SHP77 treated with DMSO at 0.1 percent for 48 hours (cell line): ENCODE data around the gene HOGA1.
"Not testable (repeated sequence)": the region's sequence is repeated elsewhere in the genome, so short reads cannot be mapped to it uniquely, and the experiment has no call there.

Experiments used
- DNase-seq: peaks from one replicate; lab custom pipeline; 2025; lab: John Stamatoyannopoulos, UW

The HOGA1 gene

DNA sequence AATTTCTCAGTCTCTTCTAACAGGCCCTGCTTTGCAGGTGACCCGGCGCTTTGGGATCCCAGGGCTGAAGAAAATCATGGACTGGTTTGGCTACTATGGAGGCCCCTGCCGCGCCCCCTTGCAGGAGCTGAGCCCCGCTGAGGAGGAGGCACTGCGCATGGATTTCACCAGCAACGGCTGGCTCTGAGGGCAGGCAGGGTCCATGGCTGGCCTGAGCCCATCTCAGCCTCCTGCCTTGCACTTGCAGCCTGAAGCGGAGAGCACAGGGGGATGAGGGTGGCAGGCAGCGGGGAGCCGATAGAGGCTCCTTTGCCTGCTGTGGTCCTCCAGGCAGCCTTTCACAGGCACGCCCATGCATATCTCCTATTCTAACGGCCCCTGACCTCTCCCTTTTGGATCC is 27.3 kb downstream of the HOGA1 start:
- no peak for DNase-seq

DNA sequence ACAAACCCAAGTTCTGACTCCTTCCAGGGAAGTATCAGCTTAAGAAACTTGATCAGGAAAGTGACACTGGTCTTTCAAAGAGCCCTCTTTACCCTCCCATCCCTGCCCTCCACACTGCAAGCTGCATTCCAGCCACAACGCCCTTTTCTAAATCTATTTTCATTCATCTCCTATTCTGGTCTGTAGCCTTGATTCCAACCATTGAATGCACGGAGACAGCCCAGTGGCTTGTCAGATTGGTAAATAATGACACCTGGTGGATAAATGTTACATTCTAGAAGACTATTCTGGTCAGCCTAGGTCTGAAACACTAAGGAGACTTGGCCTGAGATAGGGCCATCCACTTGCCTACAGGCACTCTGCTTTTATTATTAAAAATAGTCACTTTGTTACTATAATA is 28.2 kb downstream of the HOGA1 start:
- DNase-seq: peak; percentile 14

DNA sequence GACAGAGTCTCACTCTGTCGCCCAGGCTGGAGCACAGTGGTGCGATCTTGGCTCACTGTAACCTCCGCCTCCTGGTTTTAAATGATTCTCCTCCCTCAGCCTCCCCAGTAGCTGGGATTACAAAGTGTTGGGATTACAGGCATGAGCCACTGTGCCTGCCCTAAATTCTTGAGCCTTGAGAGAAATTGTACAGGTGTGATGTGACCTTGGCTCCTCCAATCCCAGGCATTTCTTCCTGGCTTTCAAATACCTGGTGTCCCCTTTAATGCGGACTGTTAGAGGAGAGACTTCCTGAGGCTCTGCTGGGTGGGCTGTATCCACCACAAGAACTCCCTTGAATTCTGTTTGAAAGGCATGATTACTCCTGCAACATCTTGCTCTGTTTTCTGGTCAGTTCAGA is 34.1 kb downstream of the HOGA1 start:
- no peak for DNase-seq

DNA sequence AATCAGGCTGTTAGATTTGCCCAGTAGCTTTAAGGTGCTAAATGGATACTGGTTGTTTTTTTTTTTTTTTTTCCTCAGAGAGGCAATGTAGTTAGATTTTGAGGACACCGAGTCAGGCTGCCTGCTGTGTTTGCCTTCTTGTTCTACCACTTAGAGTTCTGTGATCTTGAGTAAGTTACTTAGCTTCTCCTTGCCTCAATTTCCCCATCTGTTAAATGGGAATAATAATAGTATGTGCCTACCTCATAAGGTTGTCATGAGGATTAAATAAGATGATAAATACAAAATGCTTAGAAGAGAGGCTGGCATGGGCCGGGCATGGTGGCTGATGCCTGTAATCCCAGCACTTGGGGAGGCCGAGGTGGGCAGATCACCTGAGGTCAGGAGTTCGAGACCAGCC is 34.5 kb downstream of the HOGA1 start:
- no peak for DNase-seq

DNA sequence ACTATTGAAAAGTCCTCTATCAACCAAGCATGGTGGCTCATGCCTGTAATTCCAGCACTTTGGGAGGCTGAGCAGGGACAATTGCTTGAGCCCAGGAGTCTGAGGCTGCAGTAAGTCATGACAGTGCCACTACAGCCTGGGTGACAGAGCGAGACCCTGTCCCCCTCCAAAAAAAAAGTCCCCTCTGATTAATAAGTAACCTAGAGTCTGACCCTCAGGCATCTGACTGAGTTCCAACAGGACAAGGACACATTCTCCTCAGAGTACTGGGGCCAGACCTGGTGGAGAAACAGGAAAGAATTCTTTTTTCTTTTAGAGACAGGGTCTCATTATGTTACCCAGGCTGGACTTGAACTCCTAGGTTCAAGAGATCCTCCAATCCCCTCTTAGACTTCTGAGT is 39.1 kb downstream of the HOGA1 start:
- no peak for DNase-seq

DNA sequence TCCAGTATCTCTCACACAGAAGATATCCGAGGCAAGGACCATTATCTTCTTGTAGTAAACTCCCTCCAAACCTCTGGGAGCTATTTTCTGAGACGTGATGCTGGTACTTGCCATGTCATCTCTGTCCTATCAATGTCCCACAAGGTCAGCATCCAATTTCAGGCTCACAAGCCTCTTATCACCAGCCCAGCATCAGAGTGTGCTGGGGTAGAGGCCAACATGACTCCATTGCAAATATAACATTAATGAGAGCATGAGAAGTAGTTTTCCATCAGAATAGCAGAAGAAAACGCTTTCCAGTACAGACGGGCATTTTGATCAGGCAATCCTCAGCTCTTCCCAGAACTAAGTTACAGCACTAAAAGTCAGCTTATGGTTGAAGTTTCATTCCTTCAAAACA is 43.5 kb downstream of the HOGA1 start:
- no peak for DNase-seq

DNA sequence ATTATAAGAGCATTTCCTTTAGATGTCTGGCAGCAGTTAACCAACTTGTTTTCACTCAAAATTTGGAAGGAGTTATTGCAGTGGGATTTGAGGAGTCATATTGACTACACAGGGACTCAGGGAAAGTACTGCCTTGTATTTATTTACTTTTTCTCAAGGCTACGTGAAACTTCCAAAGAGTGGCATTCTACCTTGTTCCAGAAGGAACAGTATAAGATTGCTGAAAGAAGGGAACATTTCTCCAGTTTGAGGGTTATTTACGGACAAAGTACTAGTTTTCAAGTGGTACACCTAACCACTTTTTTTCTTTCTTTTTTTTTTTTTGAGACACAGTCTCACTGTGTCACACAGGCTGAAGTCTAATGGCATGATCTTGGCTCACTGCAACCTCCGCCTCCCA is 44.0 kb downstream of the HOGA1 start:
- no peak for DNase-seq

DNA sequence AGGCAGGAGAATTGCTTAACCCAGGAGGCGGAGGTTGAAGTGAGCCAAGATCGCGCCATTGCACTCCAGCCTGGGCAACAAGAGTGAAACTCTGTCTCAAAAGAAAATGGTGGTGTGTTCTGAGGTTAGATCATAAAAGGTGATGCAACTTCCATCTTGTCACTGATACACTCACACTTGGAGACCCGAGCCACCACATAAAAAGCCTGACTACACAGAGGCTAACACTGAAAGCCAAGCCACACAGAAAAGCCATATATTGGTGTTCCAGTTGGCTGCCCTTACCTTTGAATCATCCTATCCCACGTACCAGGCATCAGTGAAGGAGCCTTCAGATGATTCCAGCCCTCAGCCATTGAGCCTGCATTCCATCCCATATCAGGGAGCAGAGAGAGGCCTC is 45.1 kb downstream of the HOGA1 start:
- no peak for DNase-seq

DNA sequence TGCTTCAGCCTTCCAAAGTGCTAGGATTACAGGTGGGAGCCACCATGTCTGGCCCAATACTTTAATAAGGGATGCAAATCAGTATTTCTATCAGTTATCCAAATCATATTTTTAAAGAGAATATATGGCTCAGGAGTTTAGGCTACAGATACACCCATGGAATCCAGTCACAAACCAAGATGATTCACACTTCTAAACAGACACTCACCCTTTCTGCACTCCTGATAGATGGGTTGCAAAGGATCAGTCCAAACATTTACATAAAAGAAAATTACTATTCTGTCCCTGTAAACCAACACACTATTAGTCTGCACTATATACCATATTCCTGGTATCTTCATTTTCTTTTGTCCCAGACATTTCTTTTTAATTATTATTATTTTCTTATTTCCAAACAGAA is 46.9 kb downstream of the HOGA1 start:
- DNase-seq: no peak

DNA sequence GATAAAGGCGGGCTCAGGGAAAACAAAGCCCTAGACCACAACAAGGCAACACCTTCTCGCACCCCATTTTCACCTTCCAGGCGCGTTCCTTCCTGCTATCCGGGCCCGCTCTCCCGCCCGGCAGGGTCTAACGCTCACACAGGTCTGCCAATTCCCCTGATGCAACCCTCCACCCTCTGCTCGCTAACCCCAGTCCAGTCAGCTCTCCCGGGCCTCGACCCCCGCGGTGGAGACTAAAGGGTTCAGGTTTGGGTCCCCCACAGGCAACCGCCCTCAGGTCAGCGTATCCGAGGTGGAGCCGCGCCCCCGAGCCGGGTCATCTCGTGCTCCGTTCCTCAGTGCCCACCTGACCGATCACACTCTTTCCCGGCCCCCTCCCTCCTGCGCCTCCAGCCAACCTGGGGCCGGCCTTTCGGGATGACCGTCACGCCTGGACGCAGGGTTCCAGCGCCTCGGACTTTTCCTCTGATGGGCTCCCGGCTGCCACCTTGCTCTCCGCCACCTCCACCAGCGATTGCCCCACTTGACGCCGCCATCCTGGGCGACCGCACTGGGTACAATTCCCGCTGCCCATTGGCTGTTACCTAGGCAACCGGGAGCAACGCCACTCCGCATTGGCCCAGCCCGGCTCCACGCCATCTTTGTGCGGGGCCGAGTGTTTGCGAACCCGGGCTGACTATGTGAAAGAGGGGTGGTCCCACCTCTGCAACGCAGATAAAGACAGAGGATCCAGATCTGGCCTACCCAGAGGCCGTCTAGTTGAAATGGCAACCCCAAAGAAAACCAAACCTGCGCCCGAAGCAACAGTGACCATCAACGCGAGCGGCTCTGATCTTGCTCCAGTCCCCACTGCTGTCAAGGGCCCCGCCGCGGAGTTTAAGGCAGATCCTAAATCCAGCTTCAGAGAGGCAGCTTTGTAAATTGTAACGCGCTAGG is 49.0 kb downstream of the HOGA1 start, which contains the start of gene MORN4:
TSS of gene MORN4 (minus strand) at position 552 of the 936 bp plus-strand sequence. CDS start 13,847 bp downstream, outside the sequence.
- DNase-seq: peak; percentile 83

DNA sequence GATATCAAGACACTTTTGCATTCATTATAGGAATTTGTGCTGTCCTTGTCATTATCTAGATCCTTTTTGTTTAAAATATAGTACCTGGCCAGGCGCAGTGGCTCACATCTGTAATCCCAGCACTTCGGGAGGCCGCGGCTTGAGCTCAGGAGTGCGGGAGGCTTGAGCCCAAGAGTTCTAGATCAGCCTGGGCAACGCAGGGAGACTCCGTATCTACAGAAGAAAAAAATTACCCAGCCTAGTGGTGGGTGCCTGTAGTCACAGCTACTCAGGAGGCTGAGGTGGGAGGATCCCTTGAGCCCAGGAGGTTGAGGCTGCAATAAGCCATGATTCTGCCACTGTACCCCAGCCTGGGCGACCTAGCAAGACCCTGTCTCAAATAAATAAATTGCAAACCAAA is 49.7 kb downstream of the HOGA1 start:
- DNase-seq: peak; percentile 38

DNA sequence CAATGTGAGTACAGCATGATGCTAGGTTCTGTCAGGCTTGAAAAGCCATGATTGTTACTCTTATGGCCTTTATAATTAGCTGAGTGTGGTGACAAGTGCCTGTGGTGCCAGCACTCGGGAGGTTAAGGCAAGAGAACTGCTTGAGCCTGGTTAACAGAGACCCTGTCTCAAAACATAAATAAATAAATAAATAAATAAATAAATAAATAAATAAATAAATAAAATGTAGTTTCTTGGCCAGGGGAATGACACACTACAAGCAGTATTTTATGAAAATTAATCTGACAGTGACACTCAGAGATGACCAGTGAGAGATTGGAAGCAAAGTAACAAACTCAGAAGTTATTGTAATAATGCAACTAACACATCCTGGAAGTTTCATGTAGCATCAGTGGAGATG is 51.4 kb downstream of the HOGA1 start:
- DNase-seq: no peak

DNA sequence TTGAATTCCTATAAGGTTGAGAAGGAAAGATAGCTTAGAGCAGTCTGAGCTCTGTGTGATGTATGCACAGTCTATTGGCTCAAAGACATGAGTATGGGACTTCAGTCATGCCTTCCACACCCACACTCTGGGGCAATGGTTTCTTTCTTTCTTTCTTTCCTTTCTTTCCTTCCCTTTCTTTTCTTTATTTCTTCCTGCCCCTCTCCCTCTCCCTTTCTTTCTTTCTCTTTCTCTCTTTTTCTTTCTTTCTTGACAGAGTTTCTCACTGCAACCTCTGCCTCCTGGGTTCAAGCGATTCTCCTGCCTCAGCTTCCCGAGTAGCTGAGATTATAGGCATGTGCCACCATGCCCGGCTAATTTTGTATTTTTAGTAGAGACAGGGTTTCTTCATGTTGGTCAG is 54.9 kb downstream of the HOGA1 start:
- not testable (repeated sequence) for DNase-seq

DNA sequence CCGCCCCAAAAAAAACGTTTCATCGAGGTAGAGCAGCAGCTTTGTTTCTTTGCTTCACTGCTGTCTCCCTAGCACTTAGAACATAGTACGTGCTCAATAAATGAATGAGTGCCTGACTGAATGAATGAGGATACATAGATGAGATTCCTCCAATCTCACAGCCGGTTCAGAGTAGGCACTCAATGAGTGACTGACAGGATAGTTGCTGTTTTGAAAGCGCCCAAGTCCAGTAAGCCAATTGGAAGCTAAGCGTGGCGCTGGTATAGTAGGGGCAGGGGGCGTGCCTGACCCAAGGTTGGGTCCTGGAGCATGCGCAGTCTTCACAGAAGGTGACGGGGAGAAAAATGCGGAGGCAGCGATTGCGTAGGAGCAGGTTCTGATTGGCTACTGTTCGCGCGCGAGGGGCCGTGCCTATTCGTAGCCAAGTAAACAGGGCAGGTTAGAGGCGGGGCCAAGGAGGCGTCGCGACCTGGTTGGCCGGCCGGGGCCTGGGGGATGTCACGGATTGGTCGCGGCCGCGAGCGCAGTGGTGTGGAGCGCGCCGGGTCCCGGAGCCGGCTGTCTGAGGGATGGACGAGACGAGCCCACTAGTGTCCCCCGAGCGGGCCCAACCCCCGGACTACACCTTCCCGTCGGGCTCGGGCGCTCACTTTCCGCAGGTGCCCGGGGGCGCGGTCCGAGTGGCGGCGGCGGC is 56.1 kb downstream of the HOGA1 start, which contains the start of gene PI4K2A:
TSS of gene PI4K2A (plus strand) at position 498 of the 694 bp plus-strand sequence. CDS start at position 570, 72 bp downstream.
- DNase-seq: peak; percentile 98

DNA sequence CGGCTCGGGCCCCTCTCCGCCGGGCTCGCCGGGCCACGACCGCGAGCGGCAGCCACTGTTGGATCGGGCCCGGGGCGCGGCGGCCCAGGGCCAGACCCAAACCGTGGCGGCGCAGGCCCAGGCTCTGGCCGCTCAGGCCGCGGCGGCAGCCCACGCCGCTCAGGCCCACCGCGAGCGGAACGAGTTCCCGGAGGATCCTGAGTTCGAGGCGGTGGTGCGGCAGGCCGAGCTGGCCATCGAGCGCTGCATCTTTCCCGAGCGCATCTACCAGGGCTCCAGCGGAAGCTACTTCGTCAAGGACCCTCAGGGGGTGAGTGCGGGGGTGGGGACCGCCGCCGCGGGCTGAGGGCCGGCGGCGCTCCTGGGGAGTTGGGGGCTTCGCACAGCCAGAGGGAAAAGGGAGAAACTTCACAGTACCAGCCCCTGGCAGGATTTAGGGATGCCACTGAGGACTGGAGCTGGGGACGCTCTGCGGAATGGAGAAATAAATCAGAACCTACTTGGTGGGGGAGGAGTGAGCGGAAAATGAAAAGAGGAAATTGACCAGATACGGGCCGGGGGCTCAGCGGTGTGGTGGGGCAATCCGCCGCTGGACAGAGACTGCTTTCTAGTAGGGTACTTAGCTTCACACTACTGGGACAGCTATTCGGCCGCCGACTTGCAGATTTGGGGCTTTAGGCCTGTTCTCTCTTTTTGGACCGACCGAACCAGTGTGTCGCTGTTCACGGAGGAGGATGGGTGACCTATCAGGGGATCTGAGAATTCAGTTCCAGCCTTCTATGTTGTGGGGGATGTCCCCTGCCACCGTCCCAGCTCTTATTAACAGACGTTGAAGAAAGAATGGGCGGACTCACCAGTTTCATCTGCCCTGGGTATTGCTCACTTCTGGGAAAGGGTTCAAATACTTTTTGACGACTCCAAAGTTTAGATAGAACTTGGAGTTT is 57.0 kb downstream of the HOGA1 start:
- DNase-seq: no peak

DNA sequence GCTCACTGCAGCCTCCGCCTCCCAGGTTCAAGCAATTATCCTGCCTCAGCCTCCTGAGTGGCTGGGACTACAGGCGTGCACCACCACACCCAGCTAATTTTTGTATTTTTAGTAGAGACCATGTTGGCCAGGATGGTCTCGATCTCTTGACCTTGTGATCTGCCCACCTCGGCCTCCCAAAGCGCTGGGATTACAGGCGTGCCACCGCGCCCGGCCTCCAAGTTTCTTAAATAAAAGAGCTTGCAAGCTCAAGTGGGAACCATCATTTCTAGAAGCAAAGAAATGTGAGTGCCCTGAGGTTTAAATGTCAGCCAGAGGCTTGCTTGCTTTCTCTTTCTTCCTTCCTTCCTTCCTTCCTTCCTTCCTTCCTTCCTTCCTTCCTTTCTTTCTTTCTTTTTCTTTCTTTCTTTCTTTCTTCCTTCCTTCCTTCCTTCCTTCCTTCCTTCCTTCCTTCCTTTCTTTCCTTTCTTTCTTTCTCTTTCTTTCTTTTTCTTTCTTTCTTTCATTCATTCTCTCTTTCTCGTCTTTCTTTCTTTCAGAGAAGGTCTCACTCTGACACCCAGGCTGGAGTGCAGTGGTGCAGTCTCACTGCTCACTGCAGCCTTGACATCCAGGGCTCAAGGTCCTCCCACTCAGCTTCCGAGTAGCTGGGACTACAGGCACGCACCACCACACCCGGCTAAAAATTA is 58.4 kb downstream of the HOGA1 start:
- not testable (repeated sequence) for DNase-seq

DNA sequence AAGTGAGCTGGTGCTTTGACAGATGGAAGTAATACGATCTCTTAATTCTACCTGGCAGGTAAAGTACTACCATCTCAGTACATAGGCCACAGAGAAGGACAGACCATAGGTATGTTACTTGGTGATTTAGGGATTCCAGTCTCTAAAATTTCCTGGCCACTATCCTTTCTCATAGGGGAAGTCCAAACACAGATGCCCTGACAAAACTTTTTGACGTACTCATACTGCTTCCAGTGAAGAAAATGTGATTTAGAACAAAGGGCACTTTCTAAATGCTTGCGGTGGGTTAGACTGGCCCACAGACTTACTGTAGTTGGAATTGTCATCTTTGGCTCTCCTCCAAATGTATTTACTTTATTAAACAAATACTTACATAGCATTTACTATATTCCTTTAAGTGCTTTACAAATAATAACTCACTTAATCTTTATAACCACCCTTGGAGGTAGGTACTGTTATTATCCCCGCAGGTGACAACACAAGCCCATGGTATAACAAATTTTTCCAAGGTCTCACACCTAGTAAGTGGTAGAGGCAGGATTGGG is 59.3 kb downstream of the HOGA1 start:
- no peak for DNase-seq

DNA sequence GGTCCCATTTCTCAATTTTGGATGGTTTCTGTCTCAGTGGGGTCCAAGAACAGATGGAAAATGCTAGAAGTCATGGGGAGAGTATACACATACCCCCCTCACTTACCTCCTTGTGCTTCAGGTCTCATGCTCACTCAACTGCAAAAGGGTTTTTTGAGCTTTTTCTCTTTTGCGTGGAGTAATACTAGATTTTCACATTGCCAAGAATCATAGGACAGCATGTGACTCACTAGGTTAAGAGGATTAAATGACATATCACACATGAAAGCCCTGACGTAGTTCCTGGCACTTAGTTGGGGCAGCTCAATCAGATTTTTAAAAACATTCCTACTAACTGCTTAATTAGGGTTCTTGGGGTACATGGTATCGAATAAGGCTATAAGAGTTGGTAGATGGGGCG is 60.7 kb downstream of the HOGA1 start:
- no peak for DNase-seq

DNA sequence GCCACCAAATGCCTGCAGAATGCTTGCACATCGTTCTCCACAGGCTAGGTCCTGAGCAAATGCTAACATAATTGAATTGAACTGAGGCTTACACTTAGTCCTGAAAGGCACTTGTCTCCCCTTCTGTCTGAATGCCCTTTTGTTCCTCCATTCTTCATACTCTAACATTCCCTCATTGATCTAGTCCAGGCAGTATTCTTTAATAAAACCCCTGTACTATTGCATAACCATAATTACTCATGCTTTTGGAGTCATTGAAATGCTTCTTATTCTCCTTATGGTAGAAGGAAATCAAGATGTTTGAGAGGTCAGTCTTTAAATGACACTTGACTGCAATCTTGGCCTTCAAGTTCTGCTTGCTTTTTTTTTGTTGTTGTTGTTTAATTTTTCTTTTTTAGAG is 63.4 kb downstream of the HOGA1 start:
- DNase-seq: no peak

DNA sequence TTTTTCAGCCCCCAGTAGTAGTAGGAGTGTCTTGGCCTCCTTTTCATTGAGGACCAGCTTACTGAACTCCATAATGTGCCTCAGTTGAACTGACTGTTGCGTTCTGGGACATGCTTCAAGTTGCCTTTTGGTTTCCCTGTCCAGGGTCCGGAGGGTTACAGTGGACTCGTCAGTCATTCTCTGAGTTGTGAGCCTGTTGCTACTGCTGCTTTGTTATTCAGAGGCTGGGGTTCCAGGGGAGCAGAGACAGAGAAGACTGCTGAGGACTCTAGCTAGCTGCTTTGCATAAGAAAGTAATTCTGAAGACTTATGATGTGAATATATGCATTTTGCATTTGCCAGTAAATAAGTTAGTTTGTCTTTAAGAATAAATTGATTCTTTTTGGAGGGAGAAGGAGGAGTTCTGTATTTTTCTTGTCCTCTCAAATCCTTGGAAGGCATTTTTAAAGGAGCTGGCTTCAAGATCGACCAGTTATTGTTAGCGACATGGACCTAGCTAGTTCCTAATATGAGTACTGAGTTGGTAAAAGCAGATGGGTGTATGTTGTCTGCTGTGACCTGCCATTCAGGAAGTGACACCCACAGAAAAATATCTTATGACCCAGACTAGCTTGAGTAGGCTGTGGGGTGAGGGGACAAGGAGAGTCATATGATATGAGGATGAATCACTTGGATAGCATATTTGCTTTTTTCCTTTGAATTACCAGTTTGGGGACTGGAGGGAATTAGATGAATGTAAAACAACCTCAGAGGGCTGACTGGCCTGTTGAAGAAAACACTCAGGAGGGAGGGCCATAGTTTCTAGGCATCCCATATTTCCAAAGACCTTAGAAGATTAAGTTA is 64.6 kb downstream of the HOGA1 start:
- DNase-seq: no peak
